Measurements from ENCODE around the gene ZNF57.
"Not testable (repeated sequence)": the region's sequence is repeated elsewhere in the genome, so short reads cannot be mapped to it uniquely, and the experiment has no call there.

Gene ZNF57

GRCh38 chr19:2902590-2903218, 2.0 kb downstream of the ZNF57 start:
- Histone ChIP-seq H3K4me3 (no peak overlapping the region), H3K27ac (no peak overlapping the region)
- DNase-seq (ENCODE audit: low spot score) = no peak
- TF ChIP-seq, protein P1, sequence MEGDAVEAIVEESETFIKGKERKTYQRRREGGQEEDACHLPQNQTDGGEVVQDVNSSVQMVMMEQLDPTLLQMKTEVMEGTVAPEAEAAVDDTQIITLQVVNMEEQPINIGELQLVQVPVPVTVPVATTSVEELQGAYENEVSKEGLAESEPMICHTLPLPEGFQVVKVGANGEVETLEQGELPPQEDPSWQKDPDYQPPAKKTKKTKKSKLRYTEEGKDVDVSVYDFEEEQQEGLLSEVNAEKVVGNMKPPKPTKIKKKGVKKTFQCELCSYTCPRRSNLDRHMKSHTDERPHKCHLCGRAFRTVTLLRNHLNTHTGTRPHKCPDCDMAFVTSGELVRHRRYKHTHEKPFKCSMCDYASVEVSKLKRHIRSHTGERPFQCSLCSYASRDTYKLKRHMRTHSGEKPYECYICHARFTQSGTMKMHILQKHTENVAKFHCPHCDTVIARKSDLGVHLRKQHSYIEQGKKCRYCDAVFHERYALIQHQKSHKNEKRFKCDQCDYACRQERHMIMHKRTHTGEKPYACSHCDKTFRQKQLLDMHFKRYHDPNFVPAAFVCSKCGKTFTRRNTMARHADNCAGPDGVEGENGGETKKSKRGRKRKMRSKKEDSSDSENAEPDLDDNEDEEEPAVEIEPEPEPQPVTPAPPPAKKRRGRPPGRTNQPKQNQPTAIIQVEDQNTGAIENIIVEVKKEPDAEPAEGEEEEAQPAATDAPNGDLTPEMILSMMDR (IDR thresholded peaks at IDR 0.05) = no peak

DNA sequence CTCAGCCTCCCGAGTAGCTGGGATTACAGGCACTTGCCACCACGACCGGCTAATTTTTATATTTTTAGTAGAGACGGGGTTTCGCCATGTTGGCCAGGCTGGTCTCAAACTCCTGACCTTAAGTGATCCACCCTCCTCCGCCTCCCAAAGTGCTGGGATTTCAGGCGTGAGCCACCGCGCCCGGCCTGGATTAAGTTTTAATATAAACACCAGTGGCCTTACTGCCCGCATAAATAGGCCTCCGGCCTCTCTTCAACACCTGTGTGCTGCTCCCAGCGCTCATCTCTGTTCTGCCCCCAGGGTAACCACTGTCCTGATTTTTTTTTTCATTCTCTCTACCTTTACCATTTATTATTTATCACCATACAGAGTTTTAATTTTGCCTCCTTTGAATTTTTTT, 2.6 kb downstream of the ZNF57 start:
- H3K27ac ChIP-seq; H3K4me3 ChIP-seq; DNase-seq (ENCODE audit: low spot score): not testable (repeated sequence)

DNA sequence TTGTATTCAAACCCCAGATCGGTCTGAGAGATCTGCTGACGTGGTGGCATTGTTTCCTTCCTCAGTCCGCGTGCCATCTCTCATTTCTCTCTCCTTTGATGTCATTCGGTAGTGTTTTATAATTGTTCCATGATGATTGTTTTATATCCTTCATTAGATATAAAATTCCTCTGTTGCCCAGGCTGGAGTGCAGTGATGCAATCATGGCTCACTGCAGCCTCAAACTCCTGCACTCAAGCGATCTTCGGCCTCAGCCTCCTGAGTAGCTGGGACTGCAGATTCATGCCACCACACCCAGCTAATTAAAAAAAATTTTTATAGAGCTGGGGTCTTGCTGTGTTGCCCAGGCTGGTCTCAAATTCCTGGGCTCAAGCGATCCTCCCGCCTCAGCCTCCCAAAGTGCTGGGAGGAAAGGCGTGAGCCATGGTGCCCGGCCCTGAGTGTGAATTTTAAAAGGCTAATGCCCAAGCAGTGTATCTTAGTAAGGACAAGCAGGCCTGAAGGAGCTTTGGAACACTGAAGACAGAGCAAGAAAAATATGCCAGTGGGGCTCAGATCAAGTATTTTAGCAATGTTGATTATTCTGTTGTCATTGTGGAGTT, 5.3 kb downstream of the ZNF57 start:
- TF ChIP-seq, protein P1 (IDR thresholded peaks at IDR 0.05) = no peak
- Histone ChIP-seq H3K27ac (no peak overlapping the region), H3K4me3 (no peak overlapping the region)
- no peak for DNase-seq (ENCODE audit: low spot score)

DNA sequence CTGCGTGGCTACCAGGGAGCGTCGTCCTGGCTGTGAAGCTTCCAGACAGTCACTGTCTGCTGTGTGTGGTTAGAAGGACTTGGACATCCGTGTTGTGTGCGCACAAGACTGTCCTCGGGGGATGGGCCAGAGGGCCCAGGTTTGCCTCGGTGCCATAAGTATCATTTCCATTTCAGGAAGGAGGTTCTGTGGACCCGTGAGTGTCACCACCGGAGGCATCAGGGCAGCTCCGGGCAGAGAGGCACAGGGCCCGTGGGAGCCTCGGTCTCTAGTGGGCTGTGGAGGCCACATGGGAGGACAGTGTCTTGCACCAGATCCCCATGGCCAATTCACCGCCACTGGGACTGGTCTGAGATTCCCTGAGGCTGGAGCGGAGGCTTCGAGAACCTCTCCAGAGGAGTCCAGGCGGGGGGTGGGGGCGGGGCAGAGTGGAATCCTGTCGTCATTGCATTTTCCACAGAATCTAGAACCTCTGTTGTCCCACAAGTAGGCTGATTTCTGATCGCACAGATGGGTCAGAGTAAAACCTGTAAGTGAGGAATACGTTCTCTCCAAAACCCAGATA, 6.0 kb downstream of the ZNF57 start:
- Histone ChIP-seq H3K4me3 (no peak overlapping the region), H3K27ac (no peak overlapping the region)
- TF ChIP-seq, protein P1 (IDR thresholded peaks at IDR 0.05) = no peak
- DNase-seq (ENCODE audit: low spot score) = no peak

- Histone ChIP-seq H3K27ac (no peak overlapping the region), H3K4me3 (no peak overlapping the region)
- no peak for DNase-seq (ENCODE audit: low spot score)
- TF ChIP-seq, protein P1 (IDR thresholded peaks at IDR 0.05) = no peak
These were observed 11.6 kb downstream of the ZNF57 start for GRCh38 chr19:2912306-2912705.

- no peak overlapping the region for H3K27ac ChIP-seq
- TF ChIP-seq, protein P1 (IDR thresholded peaks at IDR 0.05) = no peak
- DNase-seq (ENCODE audit: low spot score) = peak; percentile 9
- no peak overlapping the region for H3K4me3 ChIP-seq
These were observed 16.8 kb downstream of the ZNF57 start for GRCh38 chr19:2917275-2918184.

- TF ChIP-seq, protein P1 (IDR thresholded peaks at IDR 0.05) = no peak
These were observed 22.3 kb downstream of the ZNF57 start for GRCh38 chr19:2922987-2923386.

More at GRCh38 chr19:2922987-2923386, 22.3 kb downstream of the ZNF57 start:
- no peak overlapping the region for H3K4me3 ChIP-seq
- DNase-seq (ENCODE audit: low spot score) = peak; percentile 35
- H3K27ac ChIP-seq = no peak overlapping the region
